Endothelial cell of umbilical vein (primary cell): ENCODE data around the gene MFNG.

Experiments
- CTCF ChIP-seq, 2 donors: IDR thresholded peaks; 1 replicate in 1 of 2; 2 replicates in 1 of 2; pipeline ENCODE4 v1.5.1; 2011; ENCODE audit warnings: low read length in 2 of 2, mild to moderate bottlenecking in 2 of 2, moderate library complexity in 2 of 2, control low read depth in 1 of 2, inconsistent platforms in 1 of 2, low read depth in 1 of 2; ENCODE audit not compliant: insufficient read depth in 1 of 2; ENCODE audit errors: extremely low read depth in 1 of 2
- EZH2 ChIP-seq: IDR thresholded peaks from 2 replicates; pipeline ENCODE4 v1.6.1; 2012; ENCODE audit warnings: borderline replicate concordance, low read depth, mild to moderate bottlenecking, moderate library complexity, low read length, inconsistent platforms; ENCODE audit not compliant: severe bottlenecking
- POLR2A ChIP-seq: IDR thresholded peaks from 2 replicates; pipeline ENCODE4 v1.6.1; 2012; ENCODE audit warnings: low read depth, mild to moderate bottlenecking, control low read depth, low read length
- POLR2AphosphoS5 ChIP-seq: IDR thresholded peaks from 2 replicates; pipeline ENCODE4 v1.6.1; 2012; ENCODE audit warnings: low read depth, mild to moderate bottlenecking, control low read depth, low read length, moderate library complexity; ENCODE audit not compliant: insufficient read depth
- TF ChIP-seq, protein P1 (sequence below): IDR thresholded peaks from 2 replicates; pipeline ENCODE4 v1.6.1; 2011; ENCODE audit not compliant: insufficient read depth, insufficient read length

GRCh38 chr22:37459206-37459605 is 27.0 kb downstream of the MFNG start:
- TF ChIP-seq POLR2AphosphoS5 (no peak), CTCF (IDR thresholded peaks at IDR 0.05; ENCODE audit: extremely low read depth in 1 of 2, insufficient read depth in 1 of 2, low read depth in 1 of 2, low read length in 2 of 2) (no peak), POLR2A (no peak), EZH2 (no peak)
- TF ChIP-seq, protein P1, sequence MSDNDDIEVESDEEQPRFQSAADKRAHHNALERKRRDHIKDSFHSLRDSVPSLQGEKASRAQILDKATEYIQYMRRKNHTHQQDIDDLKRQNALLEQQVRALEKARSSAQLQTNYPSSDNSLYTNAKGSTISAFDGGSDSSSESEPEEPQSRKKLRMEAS, result no peak
